ENCODE results near the gene QPCTL.
A peak's percentile ranks its signal among the peaks of the same experiment; 100 is the strongest.

The QPCTL gene

DNA sequence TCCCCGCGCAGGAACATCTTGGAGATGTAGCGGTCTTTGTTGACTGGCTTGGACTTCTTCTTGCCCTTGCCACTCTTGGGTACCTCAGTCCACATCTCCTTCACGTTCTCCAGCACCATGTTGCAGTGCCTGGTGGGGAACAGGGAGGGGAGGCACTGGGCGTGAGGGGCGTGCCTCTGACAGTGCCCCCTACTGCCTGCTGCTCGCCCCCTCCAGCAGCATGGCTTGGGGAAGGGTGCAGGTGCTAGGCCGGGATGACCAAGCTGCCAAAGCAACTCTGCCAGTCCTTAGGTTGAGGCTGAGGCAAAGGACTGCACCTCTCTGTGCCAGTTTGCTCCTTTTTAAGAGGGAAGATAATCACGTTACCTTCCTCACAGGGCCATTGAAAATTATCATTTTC, 4.9 kb upstream of the QPCTL start:
- H3K4me3 ChIP-seq (ENCODE audit: control insufficient read depth, low read depth, low read length): no peak overlapping the region
- no peak for DNase-seq (ENCODE audit: low read depth)
- TF ChIP-seq, protein P1, sequence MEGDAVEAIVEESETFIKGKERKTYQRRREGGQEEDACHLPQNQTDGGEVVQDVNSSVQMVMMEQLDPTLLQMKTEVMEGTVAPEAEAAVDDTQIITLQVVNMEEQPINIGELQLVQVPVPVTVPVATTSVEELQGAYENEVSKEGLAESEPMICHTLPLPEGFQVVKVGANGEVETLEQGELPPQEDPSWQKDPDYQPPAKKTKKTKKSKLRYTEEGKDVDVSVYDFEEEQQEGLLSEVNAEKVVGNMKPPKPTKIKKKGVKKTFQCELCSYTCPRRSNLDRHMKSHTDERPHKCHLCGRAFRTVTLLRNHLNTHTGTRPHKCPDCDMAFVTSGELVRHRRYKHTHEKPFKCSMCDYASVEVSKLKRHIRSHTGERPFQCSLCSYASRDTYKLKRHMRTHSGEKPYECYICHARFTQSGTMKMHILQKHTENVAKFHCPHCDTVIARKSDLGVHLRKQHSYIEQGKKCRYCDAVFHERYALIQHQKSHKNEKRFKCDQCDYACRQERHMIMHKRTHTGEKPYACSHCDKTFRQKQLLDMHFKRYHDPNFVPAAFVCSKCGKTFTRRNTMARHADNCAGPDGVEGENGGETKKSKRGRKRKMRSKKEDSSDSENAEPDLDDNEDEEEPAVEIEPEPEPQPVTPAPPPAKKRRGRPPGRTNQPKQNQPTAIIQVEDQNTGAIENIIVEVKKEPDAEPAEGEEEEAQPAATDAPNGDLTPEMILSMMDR (conservative IDR thresholded peaks at IDR 0.05; ENCODE audit: control insufficient read depth, insufficient read depth, low read depth, low read length): no peak

DNA sequence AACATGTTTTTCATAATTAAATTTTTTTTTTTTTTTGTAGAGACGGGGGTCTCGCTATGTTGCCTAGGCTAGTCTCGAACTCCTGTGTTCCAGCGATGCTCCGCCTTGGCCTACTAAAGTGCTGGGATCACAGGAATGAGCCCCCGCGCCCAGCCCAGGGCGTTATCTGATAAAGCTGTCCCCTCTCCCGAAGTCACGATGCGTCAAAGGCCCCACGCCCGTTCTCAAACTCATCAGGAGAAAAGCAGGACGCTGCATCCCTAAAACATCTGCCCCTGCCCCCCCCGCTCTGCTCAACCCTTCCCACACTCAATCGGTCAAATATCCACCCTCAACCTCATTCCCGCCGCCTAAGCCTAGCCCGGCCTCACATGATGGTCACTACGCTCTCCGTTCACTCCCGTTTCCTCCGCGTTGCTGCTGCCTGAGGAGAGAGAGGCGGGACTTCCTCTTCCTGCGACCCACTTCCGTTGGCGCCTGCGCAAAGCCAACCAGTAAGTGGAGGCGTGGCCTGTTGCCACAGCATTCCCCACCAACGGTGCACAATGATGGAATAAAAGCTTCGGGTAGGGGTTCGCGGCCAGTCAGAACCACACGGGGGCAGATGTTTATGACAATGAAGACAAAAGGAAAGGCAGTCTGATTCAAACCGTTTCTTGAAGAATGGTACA, 815 bp upstream of the QPCTL start, which contains the start of gene SNRPD2:
TSS of gene SNRPD2 (minus strand) at position 438 of the 671 bp plus-strand sequence. CDS start at position 373, 65 bp downstream.
- TF ChIP-seq, protein P1 (conservative IDR thresholded peaks at IDR 0.05; ENCODE audit: control insufficient read depth, insufficient read depth, low read depth, low read length): no peak
- peak; percentile 94 for DNase-seq (ENCODE audit: low read depth)
- peak within 1 kb of the TSS; percentile 95 for H3K4me3 ChIP-seq (ENCODE audit: control insufficient read depth, low read depth, low read length)

GRCh38 chr19:45693106-45693788, 781 bp downstream of the QPCTL start:
- peak; percentile 67 for DNase-seq (ENCODE audit: low read depth)
- H3K4me3 ChIP-seq (ENCODE audit: control insufficient read depth, low read depth, low read length): peak overlapping the region; percentile 95
- TF ChIP-seq, protein P1 (conservative IDR thresholded peaks at IDR 0.05; ENCODE audit: control insufficient read depth, insufficient read depth, low read depth, low read length): peak; percentile 87

DNA sequence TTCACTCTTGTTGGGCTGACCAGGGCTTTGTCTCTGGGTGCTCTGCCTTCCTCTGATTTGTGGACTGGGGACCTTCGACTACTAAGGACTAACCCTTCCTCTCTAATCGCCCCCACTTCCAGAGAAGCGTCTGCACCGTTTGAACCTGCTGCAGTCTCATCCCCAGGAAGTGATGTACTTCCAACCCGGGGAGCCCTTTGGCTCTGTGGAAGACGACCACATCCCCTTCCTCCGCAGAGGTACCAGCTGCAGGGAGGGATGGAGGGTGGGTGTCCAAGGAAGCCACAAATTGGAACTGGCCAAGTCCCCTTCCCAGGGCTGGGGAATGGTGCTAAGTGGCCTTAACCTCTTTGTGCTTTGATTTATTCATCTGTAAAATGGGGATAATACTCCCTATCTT, 9.2 kb downstream of the QPCTL start:
- DNase-seq (ENCODE audit: low read depth): no peak
- TF ChIP-seq, protein P1 (conservative IDR thresholded peaks at IDR 0.05; ENCODE audit: control insufficient read depth, insufficient read depth, low read depth, low read length): no peak
- H3K4me3 ChIP-seq (ENCODE audit: control insufficient read depth, low read depth, low read length): no peak overlapping the region

GRCh38 chr19:45705115-45705514, 12.6 kb downstream of the QPCTL start:
- no peak overlapping the region for H3K4me3 ChIP-seq (ENCODE audit: control insufficient read depth, low read depth, low read length)
- DNase-seq (ENCODE audit: low read depth): no peak
- TF ChIP-seq, protein P1 (conservative IDR thresholded peaks at IDR 0.05; ENCODE audit: control insufficient read depth, insufficient read depth, low read depth, low read length): no peak

DNA sequence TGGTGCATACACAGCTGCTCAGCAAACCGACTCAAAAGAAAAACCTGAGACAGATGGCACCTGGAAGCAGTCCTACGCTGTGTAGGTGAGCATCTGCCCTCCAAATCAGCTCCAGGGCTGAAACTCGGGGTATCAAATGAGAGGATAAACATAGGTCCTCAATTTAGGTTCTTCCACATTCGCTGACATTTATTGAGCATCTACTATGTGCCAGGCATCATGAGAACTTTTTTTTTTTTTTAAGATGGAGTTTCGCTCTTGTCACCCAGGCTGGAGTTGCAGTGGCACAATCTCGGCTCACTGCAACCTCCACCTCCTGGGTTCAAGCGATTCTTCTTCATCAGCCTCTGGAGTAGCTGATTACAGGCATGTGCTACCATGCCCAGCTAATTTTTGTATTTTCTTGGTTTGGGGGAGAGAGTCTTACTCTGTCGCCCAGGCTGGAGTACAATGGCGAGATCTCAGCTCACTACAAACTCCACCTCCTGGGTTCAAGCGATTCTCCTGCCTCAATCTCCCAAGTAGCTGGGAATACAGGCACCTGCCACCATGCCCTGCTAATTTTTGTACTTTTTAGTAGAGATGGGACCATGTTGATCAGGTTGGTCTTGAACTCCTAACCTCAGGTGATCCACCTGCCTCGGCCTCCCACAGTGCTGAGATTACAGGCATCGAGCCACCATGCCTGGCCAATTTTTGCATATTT, 13.4 kb downstream of the QPCTL start:
- no peak overlapping the region for H3K4me3 ChIP-seq (ENCODE audit: control insufficient read depth, low read depth, low read length)
- DNase-seq (ENCODE audit: low read depth): no peak
- TF ChIP-seq, protein P1 (conservative IDR thresholded peaks at IDR 0.05; ENCODE audit: control insufficient read depth, insufficient read depth, low read depth, low read length): no peak

All from fibroblast of mammary gland (primary cell).